Colonic mucosa (tissue), 4 donors: ENCODE results near the gene MMP2. TPM values are rescaled to one million over a fixed set of nuclear protein-coding genes. Genes with fewer than 3 reads are reported as not detected.

Experiments used
- DNase-seq: peaks from one replicate; pipeline ENCODE4 v3.0.0-alpha.2; 2020
- H3K27ac ChIP-seq: fragments of 200-600 bp; one replicate; pipeline ENCODE4 v1.8.0; 2021
- H3K27me3 ChIP-seq: fragments of 200-600 bp; one replicate; pipeline ENCODE4 v1.8.0; 2021
- H3K36me3 ChIP-seq: fragments of 200-600 bp; one replicate; pipeline ENCODE4 v1.8.0; 2021
- H3K4me1 ChIP-seq: fragments of 200-600 bp; one replicate; pipeline ENCODE4 v1.8.0; 2021; ENCODE audit warnings: mild to moderate bottlenecking
- H3K4me3 ChIP-seq: fragments of 200-600 bp; one replicate; pipeline ENCODE4 v1.8.0; 2021
- H3K9ac ChIP-seq, 2 donors: one replicate each; pipeline ENCODE4 v1.7.0; 2013; ENCODE audit warnings: control low read depth in 2 of 2, low read depth in 2 of 2, low read length in 2 of 2
- H3K9me3 ChIP-seq: fragments of 200-600 bp; one replicate; pipeline ENCODE4 v1.8.0; 2021
- intact Hi-C: fragments of 100-400 bp; cut with DNase I; formaldehyde crosslinking; loops from one replicate; pipeline ENCODE4 v1.14.1; 2022
- total RNA-seq, 2 donors: library from RNA; stranded (reverse); fragmentation: NEBNext Ultra II Directional in 1 of 2; extraction: Animal tissue kit (Norgen Biotek cat#: 25700) in 1 of 2; gene quantifications; one replicate each; pipeline ENCODE4 v1.2.1, GENCODE V29; 2021
- TF ChIP-seq, protein P1 (sequence below): fragments of 200-600 bp; IDR thresholded peaks from one replicate; pipeline ENCODE4 v1.8.0; 2022; ENCODE audit warnings: antibody characterized with exemption, mild to moderate bottlenecking
- donor health status: healthy.
- donor health status: DM: no; HTN: no; CAD: no.
- donor health status: DM: no; HTN: no; CAD: no.

Gene MMP2
- total RNA-seq, 2 donors from 2014 or later: 32.8 to 101 TPM

DNA sequence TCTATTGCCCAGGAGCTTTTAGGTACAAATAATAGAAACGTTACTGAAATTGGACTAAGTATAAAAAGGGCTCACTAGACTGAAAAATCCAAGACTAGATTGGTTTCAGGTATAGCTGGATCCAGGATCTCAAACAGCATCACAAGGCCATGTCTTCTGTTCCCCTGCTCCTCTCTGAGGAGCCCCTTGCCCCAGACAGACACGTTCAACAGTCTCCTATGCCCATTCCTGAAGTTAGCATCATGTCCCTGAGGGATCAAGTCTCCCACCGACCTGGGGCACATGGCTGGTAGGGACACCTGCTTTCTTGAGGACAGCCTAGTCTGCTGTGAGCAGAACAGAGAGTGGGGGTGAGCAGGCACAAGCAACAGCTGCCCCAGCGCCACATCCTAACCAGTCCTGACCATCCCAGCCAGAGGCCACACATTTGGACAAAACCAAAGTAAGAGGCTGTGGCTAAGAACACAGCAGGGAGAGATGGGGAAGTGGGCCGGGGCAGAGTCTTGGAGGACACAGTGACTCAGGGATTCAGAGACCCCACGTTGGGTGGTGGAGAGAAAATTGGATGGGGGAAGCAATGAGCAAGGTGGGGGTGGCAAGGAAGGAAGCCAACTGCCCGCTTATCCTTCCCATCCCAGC, 10.5 kb upstream of the MMP2 start:
- intact Hi-C loops: loop anchor here (5.0 kb wide), 1 partner anchor 74 kb away; no protein-coding TSS in a partner anchor
- no peaks in the 10 kb centered on the region for H3K9me3 ChIP-seq
- H3K4me3 ChIP-seq: no peak overlapping the region
- DNase-seq: no peak
- H3K9ac ChIP-seq: no peak overlapping the region
- TF ChIP-seq, protein P1, sequence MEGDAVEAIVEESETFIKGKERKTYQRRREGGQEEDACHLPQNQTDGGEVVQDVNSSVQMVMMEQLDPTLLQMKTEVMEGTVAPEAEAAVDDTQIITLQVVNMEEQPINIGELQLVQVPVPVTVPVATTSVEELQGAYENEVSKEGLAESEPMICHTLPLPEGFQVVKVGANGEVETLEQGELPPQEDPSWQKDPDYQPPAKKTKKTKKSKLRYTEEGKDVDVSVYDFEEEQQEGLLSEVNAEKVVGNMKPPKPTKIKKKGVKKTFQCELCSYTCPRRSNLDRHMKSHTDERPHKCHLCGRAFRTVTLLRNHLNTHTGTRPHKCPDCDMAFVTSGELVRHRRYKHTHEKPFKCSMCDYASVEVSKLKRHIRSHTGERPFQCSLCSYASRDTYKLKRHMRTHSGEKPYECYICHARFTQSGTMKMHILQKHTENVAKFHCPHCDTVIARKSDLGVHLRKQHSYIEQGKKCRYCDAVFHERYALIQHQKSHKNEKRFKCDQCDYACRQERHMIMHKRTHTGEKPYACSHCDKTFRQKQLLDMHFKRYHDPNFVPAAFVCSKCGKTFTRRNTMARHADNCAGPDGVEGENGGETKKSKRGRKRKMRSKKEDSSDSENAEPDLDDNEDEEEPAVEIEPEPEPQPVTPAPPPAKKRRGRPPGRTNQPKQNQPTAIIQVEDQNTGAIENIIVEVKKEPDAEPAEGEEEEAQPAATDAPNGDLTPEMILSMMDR: no peak
- H3K27ac ChIP-seq: no peak overlapping the region
- no peaks in the 10 kb centered on the region for H3K36me3 ChIP-seq
- no peaks in the 10 kb centered on the region for H3K27me3 ChIP-seq
- H3K4me1 ChIP-seq: no peaks in the 10 kb centered on the region

DNA sequence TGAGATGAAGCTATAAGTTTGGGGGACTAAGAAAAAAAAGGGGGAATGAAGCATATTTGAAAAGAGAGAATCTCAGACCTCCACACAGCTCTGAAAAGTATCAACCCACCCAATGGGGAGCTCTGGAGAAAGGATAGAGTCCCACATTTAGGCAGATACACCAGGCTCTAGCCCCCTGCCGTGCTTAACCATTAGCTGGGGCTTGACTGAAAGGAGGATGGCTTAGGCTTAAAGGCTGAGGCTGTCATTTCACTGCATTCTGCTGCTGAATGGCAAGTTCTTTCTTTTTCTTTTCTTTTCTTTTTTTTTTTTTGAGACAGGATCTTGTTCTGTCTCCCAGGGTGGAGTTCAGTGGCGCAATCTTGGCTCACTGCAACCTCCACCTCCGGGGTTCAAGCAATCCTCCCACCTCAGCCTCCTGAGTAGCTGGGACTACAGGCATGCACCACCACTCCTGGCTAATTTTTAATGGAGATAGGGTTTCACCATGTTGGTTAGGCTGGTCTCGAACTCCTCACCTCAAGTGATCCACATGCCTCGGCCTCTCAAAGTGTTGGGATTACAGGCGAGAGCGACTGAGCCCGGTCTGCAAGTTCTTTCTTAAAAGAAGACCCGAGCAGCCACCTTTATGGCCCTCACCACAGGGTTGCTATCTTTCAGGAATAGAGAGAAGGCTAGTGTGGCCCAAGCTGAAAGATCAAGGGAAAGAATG, 9.0 kb upstream of the MMP2 start:
- Histone ChIP-seq H3K9me3 (no peaks in the 10 kb centered on the region), H3K27ac (no peak overlapping the region), H3K36me3 (no peaks in the 10 kb centered on the region), H3K4me1 (no peaks in the 10 kb centered on the region), H3K9ac (no peak overlapping the region), H3K27me3 (no peaks in the 10 kb centered on the region), H3K4me3 (no peak overlapping the region)
- DNase-seq: no peak
- intact Hi-C loops: loop anchor here (5.0 kb wide), 1 partner anchor 72 kb away; no protein-coding TSS in a partner anchor
- TF ChIP-seq, protein P1: no peak

DNA sequence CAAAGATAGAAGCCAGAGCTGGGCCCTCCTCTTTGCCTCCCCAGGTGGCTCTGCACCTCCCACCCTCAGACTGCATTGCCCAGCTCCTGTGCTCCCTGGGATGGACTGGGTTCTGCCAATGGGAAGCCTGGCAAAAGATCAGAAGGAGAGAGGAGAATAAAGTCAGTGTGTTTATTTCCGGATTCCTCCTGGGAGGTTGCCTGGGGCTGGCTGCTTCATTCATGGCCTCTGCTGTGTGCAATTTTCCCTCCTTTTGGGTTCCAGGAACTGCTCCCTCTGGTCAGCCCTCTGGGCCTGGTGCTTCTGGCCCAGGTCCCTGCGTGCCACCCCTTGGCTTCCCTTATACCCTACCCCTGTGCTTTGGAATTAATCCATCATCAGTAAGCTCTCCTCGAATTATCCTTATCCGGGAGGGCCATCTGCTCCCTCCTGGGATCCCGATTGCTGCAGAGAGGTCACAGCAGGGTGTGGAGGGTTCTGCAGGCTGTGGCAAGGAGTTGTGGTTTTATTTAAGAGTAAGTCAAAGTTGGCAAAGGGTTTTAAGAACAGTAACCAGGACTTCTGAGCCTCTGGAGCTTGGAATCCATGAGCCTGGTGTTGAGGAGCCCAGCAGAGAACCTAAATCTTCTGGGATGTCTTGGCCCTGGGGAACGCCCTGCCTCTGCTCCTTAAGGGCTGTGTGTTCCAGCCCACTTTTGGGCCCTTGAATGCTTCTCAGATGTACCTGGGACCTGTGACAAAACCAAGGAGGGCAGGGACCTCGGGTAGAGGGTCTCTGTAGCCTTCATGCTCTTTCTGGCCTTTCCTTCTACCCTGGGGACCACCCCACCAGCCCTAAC, 8.2 kb upstream of the MMP2 start:
- no peaks in the 10 kb centered on the region for H3K36me3 ChIP-seq
- no peak overlapping the region for H3K9ac ChIP-seq
- no peak overlapping the region for H3K27ac ChIP-seq
- no peaks in the 10 kb centered on the region for H3K4me1 ChIP-seq
- H3K27me3 ChIP-seq: no peaks in the 10 kb centered on the region
- no peak for DNase-seq
- no peak overlapping the region for H3K4me3 ChIP-seq
- intact Hi-C loops: no loop called here
- no peaks in the 10 kb centered on the region for H3K9me3 ChIP-seq
- TF ChIP-seq, protein P1: no peak

DNA sequence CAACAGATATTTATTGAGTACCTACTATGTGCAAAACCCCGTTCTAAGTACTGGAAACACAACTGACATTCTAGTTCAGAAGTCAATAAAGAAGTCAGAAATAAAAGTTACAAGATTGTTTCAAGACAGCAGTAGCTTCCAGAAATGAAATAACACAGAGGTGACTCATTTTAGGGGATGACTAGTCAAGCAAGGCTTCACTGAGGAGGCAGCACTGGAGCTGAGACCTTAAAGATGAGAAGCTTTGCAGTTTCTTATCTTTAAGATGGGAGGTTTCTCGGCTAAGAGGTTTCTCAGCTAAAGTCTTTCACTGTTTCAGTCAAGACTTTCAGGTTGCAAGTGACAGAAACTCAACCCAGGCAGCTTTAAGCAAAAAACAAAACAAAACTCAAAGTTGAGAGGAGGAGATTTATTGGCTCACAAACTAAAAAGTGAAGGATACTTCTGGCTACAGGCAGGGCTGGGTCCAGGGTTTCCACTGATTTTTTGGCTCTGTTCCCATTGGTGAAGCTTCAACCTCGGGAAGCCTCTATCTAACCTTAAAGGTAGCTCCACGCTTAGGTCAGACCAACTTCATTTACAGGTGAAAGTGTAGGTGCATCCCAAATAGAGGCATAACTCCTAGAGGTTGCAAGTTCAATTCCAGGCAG, 7.4 kb upstream of the MMP2 start:
- H3K36me3 ChIP-seq: no peaks in the 10 kb centered on the region
- no peak overlapping the region for H3K4me3 ChIP-seq
- H3K9me3 ChIP-seq: no peaks in the 10 kb centered on the region
- DNase-seq: no peak
- no peaks in the 10 kb centered on the region for H3K27me3 ChIP-seq
- H3K9ac ChIP-seq: no peak overlapping the region
- H3K4me1 ChIP-seq: no peaks in the 10 kb centered on the region
- H3K27ac ChIP-seq: no peak overlapping the region
- TF ChIP-seq, protein P1: no peak
- intact Hi-C loops: no loop called here

DNA sequence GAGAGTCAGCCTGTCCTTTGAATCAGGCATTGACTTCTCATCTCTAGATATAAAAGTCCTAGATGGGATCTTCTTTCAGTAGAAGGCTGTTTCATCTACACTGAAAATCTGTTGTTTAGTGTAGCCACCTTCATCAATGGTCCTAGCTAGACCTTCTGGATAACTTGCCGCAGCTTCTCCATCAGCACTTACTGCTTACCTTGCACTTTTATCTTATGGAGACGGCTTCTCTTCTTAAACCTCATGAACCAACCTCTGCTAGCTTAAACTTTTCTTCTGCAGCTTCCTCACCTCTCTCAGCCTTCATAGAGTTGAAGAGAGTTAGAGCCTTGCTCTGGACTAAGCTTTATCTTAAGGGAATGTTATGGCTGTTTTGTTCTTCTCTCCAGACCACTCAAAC, 5.4 kb upstream of the MMP2 start:
- TF ChIP-seq, protein P1: no peak
- Histone ChIP-seq H3K4me3 (no peak overlapping the region), H3K27ac (no peak overlapping the region), H3K4me1 (no peaks in the 10 kb centered on the region), H3K9ac (no peak overlapping the region), H3K27me3 (no peaks in the 10 kb centered on the region), H3K36me3 (no peaks in the 10 kb centered on the region), H3K9me3 (no peaks in the 10 kb centered on the region)
- intact Hi-C loops: no loop called here
- DNase-seq: no peak
